Stimulated activated naive B cell treated with anti-CD40 and anti-IgM and Interleukin-4, amounts not matched to agents 10 μg/mL and 1 μg/mL and 100 μg/mL, for 72 hours (primary cell): ENCODE data around the gene CCDC136.

ENCODE experiments used
- ATAC-seq, 2 donors: fragments of 150-1000 bp; cut with Tn5 transposase; replicated peaks; 2 replicates each; pipeline ENCODE4 v1.10.0; 2021; ENCODE audit warnings: moderate library complexity in 1 of 2
- DNase-seq: peaks from one replicate; pipeline ENCODE4 v3.0.0; 2021
- H3K27ac Mint-ChIP-seq: one replicate; pipeline ENCODE4 v1.8.0; 2022; ENCODE audit warnings: mild to moderate bottlenecking, mixed read lengths
- H3K27me3 Mint-ChIP-seq, 2 donors: one replicate each; pipeline ENCODE4 v1.8.0; 2022; ENCODE audit warnings: mixed read lengths in 2 of 2
- H3K36me3 Mint-ChIP-seq, 2 donors: one replicate each; pipeline ENCODE4 v1.8.0; 2022; ENCODE audit warnings: mixed read lengths in 2 of 2, mild to moderate bottlenecking in 1 of 2
- H3K4me1 Mint-ChIP-seq, 2 donors: one replicate each; pipeline ENCODE4 v1.8.0; 2022; ENCODE audit warnings: mixed read lengths in 2 of 2, mild to moderate bottlenecking in 1 of 2
- H3K4me3 Mint-ChIP-seq, 2 donors: one replicate each; pipeline ENCODE4 v1.8.0; 2022; ENCODE audit warnings: mild to moderate bottlenecking in 2 of 2, mixed read lengths in 2 of 2, moderate library complexity in 1 of 2
- H3K9me3 Mint-ChIP-seq, 2 donors: one replicate each; pipeline ENCODE4 v1.8.0; 2022; ENCODE audit warnings: mixed read lengths in 2 of 2, mild to moderate bottlenecking in 1 of 2

CCDC136 gene

DNA sequence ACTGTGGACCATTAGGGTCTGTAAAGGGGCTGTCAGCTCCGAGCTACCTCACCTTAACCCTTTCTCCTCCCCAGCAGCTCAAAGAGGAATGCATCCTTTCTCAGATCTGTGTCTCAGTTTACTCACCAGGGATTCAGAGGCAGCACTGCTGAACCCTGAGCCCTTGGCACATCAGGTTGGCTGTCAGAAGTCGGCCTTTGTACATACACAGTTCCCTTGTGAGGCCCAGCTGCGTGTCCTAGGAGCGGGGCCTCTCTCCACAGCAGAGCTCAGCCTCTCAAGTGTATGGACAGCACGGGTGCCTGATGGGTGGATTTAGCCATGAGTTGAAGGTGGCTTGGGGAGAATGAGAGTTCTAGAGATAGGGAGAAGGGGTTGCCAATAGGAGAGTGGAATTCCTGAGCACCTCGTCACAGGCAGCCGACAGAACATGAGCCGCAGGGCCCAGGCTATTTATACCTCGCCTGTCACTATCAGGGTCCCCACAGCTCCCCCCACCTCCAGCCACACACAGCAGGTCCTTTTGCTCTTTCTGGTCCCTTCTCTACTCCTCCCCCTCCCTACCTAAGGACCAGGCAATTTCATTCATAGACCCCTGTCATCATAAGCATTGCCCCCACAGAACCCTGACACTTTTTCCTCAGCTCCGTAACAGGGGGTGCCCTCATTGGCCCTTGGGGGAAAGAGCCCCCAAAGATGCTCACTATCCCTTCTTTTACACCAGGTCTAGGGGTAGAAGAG, 36.4 kb downstream of the CCDC136 start:
- DNase-seq (no peak), ATAC-seq (no peak)
- Mint-ChIP-seq H3K27me3 (peaks cover 55 to 72% of the 10 kb centered on the region in 2 donors), H3K9me3 (no peaks in the 10 kb centered on the region), H3K27ac (no peak overlapping the region), H3K36me3 (no peaks in the 10 kb centered on the region), H3K4me3 (no peak overlapping the region), H3K4me1 (peaks cover 23 to 36% of the 10 kb centered on the region in 2 donors)

- H3K27me3 Mint-ChIP-seq, result peaks cover 59 to 79% of the 10 kb centered on the region in 2 donors
- H3K36me3 Mint-ChIP-seq, result no peaks in the 10 kb centered on the region
- H3K4me3 Mint-ChIP-seq, result peak overlapping the region in 1 of 2 donors; percentile 6
- no peak overlapping the region for H3K27ac Mint-ChIP-seq
- peaks cover 23 to 36% of the 10 kb centered on the region in 2 donors for H3K4me1 Mint-ChIP-seq
- DNase-seq, result no peak
- no peak for ATAC-seq
- no peaks in the 10 kb centered on the region for H3K9me3 Mint-ChIP-seq
These were observed 37.8 kb downstream of the CCDC136 start for GRCh38 chr7:128829391-128830166.

GRCh38 chr7:128830231-128831177, 38.7 kb downstream of the CCDC136 start, which contains the start of gene FLNC:
FLNC (plus strand) TSS chr7:128830406; CDS start chr7:128830638, 232 bp downstream.
- Mint-ChIP-seq H3K27me3 (peaks cover 59 to 79% of the 10 kb centered on the region in 2 donors), H3K4me1 (peaks cover 23 to 36% of the 10 kb centered on the region in 2 donors), H3K27ac (peak within 1 kb of the TSS; percentile 51), H3K9me3 (no peaks in the 10 kb centered on the region), H3K4me3 (peak within 1 kb of the TSS; percentile 65 to 82), H3K36me3 (no peaks in the 10 kb centered on the region)
- DNase-seq, result no peak
- ATAC-seq, result peak; percentile 48 to 58

DNA sequence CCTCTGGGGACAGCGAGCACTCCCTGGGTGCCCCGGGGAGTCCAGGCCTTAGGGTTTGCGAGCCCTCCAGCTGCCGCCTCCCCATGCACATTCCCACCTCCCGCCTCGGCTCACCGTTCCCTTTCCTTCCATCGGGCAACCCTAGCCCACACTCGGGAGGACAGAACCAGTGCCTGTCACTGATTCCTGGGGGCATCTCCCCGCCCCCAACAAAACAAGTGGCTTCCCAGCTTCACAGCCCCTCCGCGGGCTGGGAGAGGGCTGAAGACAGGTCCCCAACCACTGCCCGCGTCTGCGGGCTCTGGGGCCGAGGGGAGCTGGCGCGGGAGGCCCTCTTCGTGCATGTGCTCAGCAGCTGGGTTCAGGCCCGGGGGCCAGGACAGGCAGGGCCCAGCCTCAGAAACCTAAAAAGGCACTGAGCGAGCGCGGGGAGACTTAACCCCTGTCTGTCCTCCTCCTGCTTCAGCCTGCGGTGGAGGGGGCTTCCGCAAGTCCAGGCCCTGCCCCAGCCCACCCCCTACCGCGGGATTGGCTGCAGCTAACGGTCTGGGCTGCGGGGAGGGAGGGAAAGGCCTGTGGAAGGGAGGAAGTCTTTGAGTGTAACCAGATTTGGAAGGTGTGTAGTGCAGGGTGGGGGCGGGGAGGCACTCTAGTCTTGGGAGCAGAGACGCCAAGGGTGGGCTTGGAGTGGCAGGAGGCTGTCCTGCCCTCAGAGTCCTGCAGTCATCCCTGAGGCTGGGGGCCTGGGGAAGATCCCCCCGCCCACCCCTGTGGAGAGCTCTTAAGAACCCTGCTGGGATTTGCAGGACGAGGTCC, 39.6 kb downstream of the CCDC136 start:
- ATAC-seq (peak; percentile 34 to 41), DNase-seq (no peak)
- Mint-ChIP-seq H3K27me3 (peaks cover 58 to 79% of the 10 kb centered on the region in 2 donors), H3K27ac (no peak overlapping the region), H3K36me3 (no peaks in the 10 kb centered on the region), H3K9me3 (no peaks in the 10 kb centered on the region), H3K4me1 (peaks cover 23 to 36% of the 10 kb centered on the region in 2 donors), H3K4me3 (peak overlapping the region; percentile 60 to 61)

DNA sequence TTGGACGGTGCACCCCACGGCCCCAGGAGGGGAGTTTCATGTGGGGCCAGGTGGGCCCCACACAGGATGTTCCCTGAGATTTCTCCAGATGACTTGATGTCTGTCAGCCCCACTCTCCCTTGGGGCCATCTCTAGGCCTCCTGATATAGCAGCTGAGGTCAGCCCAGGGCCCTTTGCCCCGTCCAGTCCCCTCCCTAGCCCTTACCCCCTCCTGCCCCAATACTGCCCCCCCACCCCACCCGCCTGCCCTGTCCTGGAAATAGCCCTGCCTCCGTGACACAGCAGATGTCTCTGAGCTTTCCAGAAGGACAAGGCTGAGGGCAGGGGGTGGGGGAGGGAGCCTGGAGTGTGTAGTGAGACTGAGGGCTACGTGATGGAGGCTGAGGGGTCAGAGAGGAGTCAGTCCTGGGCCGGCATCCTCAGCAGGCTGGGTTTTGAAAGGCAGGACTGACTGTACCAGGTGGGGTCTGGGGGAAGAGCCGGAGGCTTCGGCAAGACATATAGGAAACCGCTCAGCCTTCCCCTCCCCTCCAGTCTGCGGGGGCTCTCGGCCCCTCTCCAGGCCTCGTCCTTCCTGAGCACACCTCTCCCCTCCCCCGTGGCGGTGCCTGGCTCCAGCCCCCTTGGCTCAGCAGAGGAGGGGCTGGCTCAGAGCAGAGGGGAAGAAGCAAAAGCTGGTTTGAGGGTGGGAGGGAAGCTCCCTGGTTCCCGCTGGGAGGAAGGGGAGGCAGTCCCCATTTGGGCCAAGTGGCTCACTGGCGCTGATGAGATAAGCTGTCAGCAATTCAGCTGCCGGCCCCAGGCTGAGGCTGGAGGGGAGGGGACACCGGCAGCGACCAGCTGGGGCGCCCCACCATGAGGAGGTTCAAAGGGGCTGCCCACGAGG, 40.5 kb downstream of the CCDC136 start:
- H3K36me3 Mint-ChIP-seq, result no peaks in the 10 kb centered on the region
- peak overlapping the region in 1 of 2 donors; percentile 13 for H3K4me3 Mint-ChIP-seq
- no peak for DNase-seq
- peaks cover 50 to 75% of the 10 kb centered on the region in 2 donors for H3K27me3 Mint-ChIP-seq
- no peak overlapping the region for H3K27ac Mint-ChIP-seq
- no peaks in the 10 kb centered on the region for H3K9me3 Mint-ChIP-seq
- H3K4me1 Mint-ChIP-seq, result peaks cover 23 to 36% of the 10 kb centered on the region in 2 donors
- peak; percentile 33 to 50 for ATAC-seq

GRCh38 chr7:128832880-128833147, 41.0 kb downstream of the CCDC136 start:
- H3K4me1 Mint-ChIP-seq, result peaks cover 23 to 36% of the 10 kb centered on the region in 2 donors

GRCh38 chr7:128833148-128833945, 41.6 kb downstream of the CCDC136 start:
- DNase-seq, result no peak
- no peak overlapping the region for H3K27ac Mint-ChIP-seq
- H3K9me3 Mint-ChIP-seq, result no peaks in the 10 kb centered on the region
- ATAC-seq, result no peak
- no peak overlapping the region for H3K4me3 Mint-ChIP-seq
- H3K4me1 Mint-ChIP-seq, result peaks cover 23 to 36% of the 10 kb centered on the region in 2 donors
- H3K27me3 Mint-ChIP-seq, result peaks cover 39 to 65% of the 10 kb centered on the region in 2 donors
- H3K36me3 Mint-ChIP-seq, result no peaks in the 10 kb centered on the region

More at GRCh38 chr7:128832880-128833147, 41.0 kb downstream of the CCDC136 start:
- Mint-ChIP-seq H3K36me3 (no peaks in the 10 kb centered on the region), H3K9me3 (no peaks in the 10 kb centered on the region), H3K27me3 (peaks cover 44 to 70% of the 10 kb centered on the region in 2 donors), H3K4me3 (no peak overlapping the region), H3K27ac (no peak overlapping the region)
- ATAC-seq (no peak), DNase-seq (no peak)

DNA sequence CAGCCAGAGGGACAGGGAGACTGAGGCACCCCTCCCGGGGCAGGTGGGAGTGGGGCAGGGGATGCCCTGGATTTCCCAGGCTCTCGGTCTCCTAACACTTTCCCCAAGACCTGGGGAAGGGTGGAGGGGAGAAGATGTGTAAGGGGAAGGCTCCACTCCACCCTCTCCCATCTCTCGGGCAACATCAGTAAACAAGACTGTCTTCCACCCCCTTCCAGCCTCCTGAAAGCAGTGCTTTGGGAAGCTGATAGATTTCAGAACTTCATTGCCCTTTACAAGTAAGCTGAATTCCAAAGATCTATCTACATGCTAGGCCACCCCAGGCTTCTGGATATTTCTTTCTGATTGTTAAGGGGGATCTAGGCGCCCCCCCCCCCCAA, 42.2 kb downstream of the CCDC136 start:
- H3K36me3 Mint-ChIP-seq, result no peaks in the 10 kb centered on the region
- ATAC-seq (no peak), DNase-seq (no peak)
- peaks cover 23 to 36% of the 10 kb centered on the region in 2 donors for H3K4me1 Mint-ChIP-seq
- H3K4me3 Mint-ChIP-seq, result no peak overlapping the region
- no peak overlapping the region for H3K27ac Mint-ChIP-seq
- peaks cover 36 to 59% of the 10 kb centered on the region in 2 donors for H3K27me3 Mint-ChIP-seq
- no peaks in the 10 kb centered on the region for H3K9me3 Mint-ChIP-seq

DNA sequence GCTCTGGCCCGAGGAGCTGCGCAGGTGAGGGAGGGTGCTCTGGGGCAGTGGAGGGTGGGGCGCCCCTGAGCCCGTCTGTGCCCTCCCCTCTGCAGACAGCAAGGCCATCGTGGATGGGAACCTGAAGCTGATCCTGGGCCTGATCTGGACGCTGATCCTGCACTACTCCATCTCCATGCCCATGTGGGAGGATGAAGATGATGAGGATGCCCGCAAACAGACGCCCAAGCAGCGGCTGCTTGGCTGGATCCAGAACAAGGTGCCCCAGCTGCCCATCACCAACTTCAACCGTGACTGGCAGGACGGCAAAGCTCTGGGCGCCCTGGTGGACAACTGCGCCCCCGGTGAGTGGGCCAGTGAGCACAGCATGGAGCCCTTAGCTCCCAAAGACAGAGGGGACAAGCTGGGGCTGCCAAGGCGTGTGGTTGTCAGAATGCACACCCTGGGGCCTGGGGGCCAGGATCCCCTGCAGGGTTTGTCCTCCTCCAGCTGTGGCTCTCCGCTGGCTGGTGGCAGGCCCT, 43.5 kb downstream of the CCDC136 start:
- H3K27me3 Mint-ChIP-seq, result peaks cover 27 to 46% of the 10 kb centered on the region in 2 donors
- H3K36me3 Mint-ChIP-seq, result no peaks in the 10 kb centered on the region
- ATAC-seq, result no peak
- no peak overlapping the region for H3K4me3 Mint-ChIP-seq
- DNase-seq, result no peak
- H3K9me3 Mint-ChIP-seq, result no peaks in the 10 kb centered on the region
- no peak overlapping the region for H3K27ac Mint-ChIP-seq
- peaks cover 16 to 25% of the 10 kb centered on the region in 2 donors for H3K4me1 Mint-ChIP-seq

- Mint-ChIP-seq H3K9me3 (no peaks in the 10 kb centered on the region), H3K36me3 (no peaks in the 10 kb centered on the region), H3K4me1 (peaks cover 10 to 18% of the 10 kb centered on the region in 2 donors), H3K27me3 (peaks cover 21 to 39% of the 10 kb centered on the region in 2 donors), H3K4me3 (no peak overlapping the region), H3K27ac (no peak overlapping the region)
- DNase-seq (no peak), ATAC-seq (no peak)
These were observed 44.2 kb downstream of the CCDC136 start for GRCh38 chr7:128835790-128836641.

- Mint-ChIP-seq H3K9me3 (no peaks in the 10 kb centered on the region), H3K4me3 (no peak overlapping the region)
- no peak for ATAC-seq
These were observed 45.1 kb downstream of the CCDC136 start for GRCh38 chr7:128836729-128837348.

More at GRCh38 chr7:128836729-128837348, 45.1 kb downstream of the CCDC136 start:
- Mint-ChIP-seq H3K27me3 (peaks cover 13 to 31% of the 10 kb centered on the region in 2 donors), H3K36me3 (no peaks in the 10 kb centered on the region), H3K27ac (no peak overlapping the region), H3K4me1 (peaks cover 4 to 10% of the 10 kb centered on the region in 2 donors)
- no peak for DNase-seq
